ENCODE results near the gene NPAP1.

- TF ChIP-seq EZH2 (IDR thresholded peaks at IDR 0.05; ENCODE audit: borderline replicate concordance, low read length) (no peak), CTCF (IDR thresholded peaks at IDR 0.05; ENCODE audit: low read length) (no peak)
These were observed 8.7 kb downstream of the NPAP1 start for GRCh38 chr15:24684313-24684712.

Measured in OCI-LY1 (cell line).